Liver (tissue), 9 donors: ENCODE data around the gene GADD45B. TPM values are rescaled to one million over a fixed set of nuclear protein-coding genes. Genes with fewer than 3 reads are reported as not detected.

Experiments
- DNase-seq: peaks from one replicate; pipeline ENCODE4 v3.0.0-alpha.2; 2017; ENCODE audit warnings: low spot score
- H3K27ac ChIP-seq, 2 donors: one replicate each; pipeline ENCODE4 v1.7.0; 2013; ENCODE audit warnings: inconsistent platforms in 2 of 2, low read length in 2 of 2, control low read depth in 1 of 2, low read depth in 1 of 2, mild to moderate bottlenecking in 1 of 2
- H3K27me3 ChIP-seq, 4 donors: one replicate each; pipeline versions ENCODE4 v1.6.1 to v1.7.0; 2013; ENCODE audit warnings: low read length in 3 of 4, inconsistent platforms in 1 of 4, mild to moderate bottlenecking in 1 of 4, moderate library complexity in 1 of 4; ENCODE audit not compliant: control insufficient read depth in 4 of 4, insufficient read depth in 4 of 4
- H3K36me3 ChIP-seq, 4 donors: one replicate each; pipeline versions ENCODE4 v1.6.1 to v1.7.0; 2013; ENCODE audit warnings: low read length in 3 of 4, mild to moderate bottlenecking in 3 of 4, low read depth in 1 of 4, moderate library complexity in 1 of 4; ENCODE audit not compliant: control insufficient read depth in 4 of 4, insufficient read depth in 3 of 4
- H3K4me1 ChIP-seq, 4 donors: one replicate each; pipeline versions ENCODE4 v1.6.1 to v1.7.0; 2013; ENCODE audit warnings: low read length in 3 of 4, mild to moderate bottlenecking in 3 of 4, moderate library complexity in 1 of 4; ENCODE audit not compliant: control insufficient read depth in 4 of 4, insufficient read depth in 4 of 4
- H3K4me3 ChIP-seq, 3 donors: one replicate each; pipeline versions ENCODE4 v1.6.1 to v1.7.0; 2013; ENCODE audit warnings: low read length in 3 of 3, control low read depth in 1 of 3, low read depth in 1 of 3, mild to moderate bottlenecking in 1 of 3
- H3K9ac ChIP-seq, 2 donors: one replicate each; pipeline ENCODE4 v1.7.0; 2013; ENCODE audit warnings: low read length in 2 of 2, mild to moderate bottlenecking in 2 of 2, moderate library complexity in 2 of 2, control low read depth in 1 of 2, low read depth in 1 of 2
- H3K9me3 ChIP-seq, 4 donors: one replicate each; pipeline versions ENCODE4 v1.6.1 to v1.7.0; 2013; ENCODE audit warnings: low read length in 3 of 4; ENCODE audit not compliant: control insufficient read depth in 4 of 4
- EGR1 ChIP-seq, 2 donors: IDR thresholded peaks; 2 replicates each; pipeline ENCODE4 v1.6.1; 2016 to 2018; ENCODE audit warnings: antibody characterized with exemption in 2 of 2, low read depth in 2 of 2
- FOXA1 ChIP-seq: IDR thresholded peaks from 2 replicates; pipeline ENCODE4 v1.6.1; 2016; ENCODE audit warnings: antibody characterized with exemption
- FOXA2 ChIP-seq: IDR thresholded peaks from 2 replicates; pipeline ENCODE4 v1.6.1; 2016; ENCODE audit warnings: antibody characterized with exemption
- GABPA ChIP-seq, 2 donors: IDR thresholded peaks in 1 of 2; conservative IDR thresholded peaks in 1 of 2; 2 replicates each; pipeline ENCODE4 v1.6.1; 2016; ENCODE audit warnings: antibody characterized with exemption in 2 of 2, mild to moderate bottlenecking in 1 of 2, moderate library complexity in 1 of 2
- HNF4A ChIP-seq, 2 donors: conservative IDR thresholded peaks; 2 replicates each; pipeline ENCODE4 v1.6.1; 2016; ENCODE audit warnings: antibody characterized with exemption in 2 of 2, mild to moderate bottlenecking in 2 of 2
- HNF4G ChIP-seq: IDR thresholded peaks from 2 replicates; pipeline ENCODE4 v1.6.1; 2016; ENCODE audit warnings: antibody characterized with exemption
- JUND ChIP-seq, 2 donors: IDR thresholded peaks; 2 replicates each; pipeline ENCODE4 v1.6.1; 2016; ENCODE audit warnings: antibody characterized with exemption in 2 of 2
- NR2F2 ChIP-seq: IDR thresholded peaks from 2 replicates; pipeline ENCODE4 v1.6.1; 2016; ENCODE audit warnings: antibody characterized with exemption
- RAD21 ChIP-seq, 2 donors: IDR thresholded peaks; 2 replicates each; pipeline ENCODE4 v1.6.1; 2016; ENCODE audit warnings: antibody characterized with exemption in 2 of 2, mild to moderate bottlenecking in 2 of 2
- REST ChIP-seq: IDR thresholded peaks from 2 replicates; pipeline ENCODE4 v1.6.1; 2016; ENCODE audit warnings: antibody characterized with exemption, mild to moderate bottlenecking
- RXRA ChIP-seq, 2 donors: IDR thresholded peaks; 2 replicates each; pipeline ENCODE4 v1.6.1; 2017 to 2018; ENCODE audit warnings: antibody characterized with exemption in 2 of 2, mild to moderate bottlenecking in 1 of 2
- SP1 ChIP-seq: IDR thresholded peaks from 2 replicates; pipeline ENCODE4 v1.6.1; 2018; ENCODE audit warnings: antibody characterized with exemption, mild to moderate bottlenecking
- TAF1 ChIP-seq: conservative IDR thresholded peaks from 2 replicates; pipeline ENCODE4 v1.6.1; 2016; ENCODE audit warnings: antibody characterized with exemption, mild to moderate bottlenecking
- YY1 ChIP-seq: IDR thresholded peaks from 2 replicates; pipeline ENCODE4 v1.6.1; 2016; ENCODE audit warnings: antibody characterized with exemption, mild to moderate bottlenecking
- WGBS: extraction: QIAGEN DNeasy Blood & Tissue Kit; methylation state at CpG from one replicate; pipeline ENCODE4 v1.1.7; 2013; 5-methylcytosine and 5-hydroxymethylcytosine counted together
- polyA plus RNA-seq, 2 donors: library from polyadenylated mRNA; stranded (reverse) in 1 of 2; unstranded in 1 of 2; fragments of 200-250 nt in 1 of 2; fragments of >200 nt in 1 of 2; fragmentation: Nextera tagmentation in 1 of 2; extraction: Ambion mirVana in 1 of 2; gene quantifications; one replicate each; pipeline versions ENCODE4 v1.2.1 to v1.2.3, GENCODE V29; 2013 to 2015
- total RNA-seq, 2 donors: library from RNA; depleted of rRNA; stranded (reverse); fragments of >200 nt; gene quantifications; one replicate each; pipeline ENCODE4 v1.2.3, GENCODE V29; 2014
- TF ChIP-seq, protein P1 (sequence below): IDR thresholded peaks from 2 replicates; pipeline ENCODE4 v1.6.1; 2016; ENCODE audit warnings: antibody characterized with exemption
- TF ChIP-seq, protein P2 (sequence below): IDR thresholded peaks from 2 replicates; pipeline ENCODE4 v1.6.1; 2016; ENCODE audit warnings: antibody characterized with exemption
- TF ChIP-seq, protein P3 (sequence below): IDR thresholded peaks from 2 replicates; pipeline ENCODE4 v1.6.1; 2016; ENCODE audit warnings: antibody characterized with exemption
- TF ChIP-seq, protein P4 (sequence below): fragments of 150-350 bp; IDR thresholded peaks from 2 replicates; pipeline ENCODE4 v1.5.1; 2017; ENCODE audit warnings: improper control_type of control experiment, low read depth, low read length; ENCODE audit not compliant: missing input control
- donor health status: healthy.
- donor health status: healthy.
- donor health status: healthy.
- donor health status: healthy.
- donor health status: healthy.

The GADD45B gene
- total and polyA plus RNA-seq, 4 donors = 11.6 to 86.3 (median 82.4) TPM

DNA sequence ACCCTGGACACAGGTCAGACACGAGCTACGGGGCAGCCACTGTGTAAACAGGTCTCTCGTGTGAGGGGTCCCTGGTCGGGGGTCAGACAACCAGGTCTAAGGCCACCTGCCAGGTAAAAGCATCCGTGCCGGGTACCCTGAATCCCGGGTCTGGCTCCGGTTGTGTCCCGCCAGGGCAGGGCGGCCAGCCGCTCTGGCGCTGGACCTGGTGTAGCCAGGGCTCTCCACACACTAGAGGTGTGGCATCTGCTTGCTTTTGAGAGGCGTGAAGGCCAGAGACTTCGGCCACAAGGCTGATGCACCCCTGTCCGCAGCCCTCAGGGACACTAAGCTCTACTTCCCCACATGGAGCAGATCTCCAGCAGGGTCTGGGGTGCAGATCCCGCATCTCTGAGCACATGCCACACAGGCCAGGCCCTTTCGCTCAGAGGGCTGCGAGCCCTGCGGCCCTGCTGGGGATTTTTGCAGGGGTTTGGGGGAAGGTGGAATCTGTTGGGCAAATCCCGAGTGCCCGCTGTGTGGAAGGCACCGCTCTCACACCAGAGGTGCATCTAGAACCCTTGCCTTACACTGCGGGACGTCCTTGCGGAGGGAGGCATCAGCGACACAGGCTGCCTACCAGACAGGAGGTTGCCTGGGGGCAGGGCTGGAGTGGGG is 34.7 kb upstream of the GADD45B start (continued):
- TF ChIP-seq, protein P1, sequence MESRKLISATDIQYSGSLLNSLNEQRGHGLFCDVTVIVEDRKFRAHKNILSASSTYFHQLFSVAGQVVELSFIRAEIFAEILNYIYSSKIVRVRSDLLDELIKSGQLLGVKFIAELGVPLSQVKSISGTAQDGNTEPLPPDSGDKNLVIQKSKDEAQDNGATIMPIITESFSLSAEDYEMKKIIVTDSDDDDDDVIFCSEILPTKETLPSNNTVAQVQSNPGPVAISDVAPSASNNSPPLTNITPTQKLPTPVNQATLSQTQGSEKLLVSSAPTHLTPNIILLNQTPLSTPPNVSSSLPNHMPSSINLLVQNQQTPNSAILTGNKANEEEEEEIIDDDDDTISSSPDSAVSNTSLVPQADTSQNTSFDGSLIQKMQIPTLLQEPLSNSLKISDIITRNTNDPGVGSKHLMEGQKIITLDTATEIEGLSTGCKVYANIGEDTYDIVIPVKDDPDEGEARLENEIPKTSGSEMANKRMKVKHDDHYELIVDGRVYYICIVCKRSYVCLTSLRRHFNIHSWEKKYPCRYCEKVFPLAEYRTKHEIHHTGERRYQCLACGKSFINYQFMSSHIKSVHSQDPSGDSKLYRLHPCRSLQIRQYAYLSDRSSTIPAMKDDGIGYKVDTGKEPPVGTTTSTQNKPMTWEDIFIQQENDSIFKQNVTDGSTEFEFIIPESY = no peak

DNA sequence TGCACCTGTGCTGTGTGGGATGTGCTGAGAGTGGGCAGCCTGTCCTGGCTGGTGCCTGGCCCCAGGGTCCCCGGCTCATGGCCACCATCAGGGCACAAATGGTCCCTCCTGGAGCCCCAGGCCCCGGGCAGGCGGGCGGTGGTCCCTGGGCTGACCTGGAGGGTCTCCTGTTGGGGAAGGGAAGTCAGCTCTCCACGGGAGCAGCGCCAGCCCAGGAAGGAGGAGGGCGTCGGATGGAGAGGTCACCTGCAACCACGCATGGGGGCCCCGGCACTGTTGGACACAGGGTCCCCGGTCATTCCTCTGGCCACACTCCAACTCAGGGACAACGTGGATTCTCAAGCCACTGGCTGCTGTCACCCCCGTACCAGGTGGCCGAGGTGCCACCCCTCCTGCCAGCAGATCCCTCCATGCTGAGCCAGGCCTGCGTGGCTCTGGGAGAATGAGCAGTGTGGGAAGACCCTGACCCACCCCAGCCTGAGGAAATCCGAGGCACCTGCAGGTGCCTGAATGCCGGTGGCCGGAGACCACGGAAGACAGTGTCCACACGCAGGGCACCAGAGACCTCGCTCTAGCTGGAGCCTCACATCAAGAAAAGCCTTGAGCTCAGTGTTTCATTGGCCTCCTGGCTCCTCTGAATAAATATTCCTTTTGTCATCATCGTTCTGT is 32.7 kb upstream of the GADD45B start:
- TF ChIP-seq TAF1 = no peak
- H3K27ac ChIP-seq = no peak overlapping the region
- H3K4me1 ChIP-seq = no peaks in the 10 kb centered on the region
- 95% methylated on average over 22 of the region's 22 CpGs for WGBS
- no peak overlapping the region for H3K4me3 ChIP-seq
- H3K9me3 ChIP-seq = no peaks in the 10 kb centered on the region
- H3K9ac ChIP-seq = no peak overlapping the region
- DNase-seq = no peak
- H3K36me3 ChIP-seq = peaks cover 0 to 8% (median 3%) of the 10 kb centered on the region in 4 donors
- no peaks in the 10 kb centered on the region for H3K27me3 ChIP-seq

DNA sequence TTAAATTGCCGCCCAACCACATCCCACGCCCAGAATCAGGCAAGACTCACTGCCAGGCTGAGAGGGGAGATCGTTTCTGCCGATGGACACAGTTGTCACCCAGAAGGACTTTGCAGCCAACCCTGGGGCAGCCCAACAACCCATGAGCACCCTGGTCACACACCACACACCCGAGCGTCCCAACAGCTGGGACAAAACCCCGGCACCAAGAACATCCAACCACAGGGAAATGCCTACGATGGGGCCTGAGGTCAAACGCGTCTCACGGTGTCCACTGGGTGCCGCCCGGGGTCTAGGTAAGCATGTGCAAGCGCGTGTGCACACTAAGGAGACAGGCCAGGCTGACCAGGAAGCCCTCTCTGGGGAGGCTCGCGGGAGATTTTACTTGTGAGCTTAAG is 32.1 kb upstream of the GADD45B start:
- TF ChIP-seq, protein P2, sequence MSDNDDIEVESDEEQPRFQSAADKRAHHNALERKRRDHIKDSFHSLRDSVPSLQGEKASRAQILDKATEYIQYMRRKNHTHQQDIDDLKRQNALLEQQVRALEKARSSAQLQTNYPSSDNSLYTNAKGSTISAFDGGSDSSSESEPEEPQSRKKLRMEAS = no peak
- no peak for TF ChIP-seq GABPA (IDR thresholded peaks at IDR 0.05 in 1 of 2, conservative IDR thresholded peaks at IDR 0.05 in 1 of 2)
- TF ChIP-seq HNF4A (conservative IDR thresholded peaks at IDR 0.05) = no peak
- TF ChIP-seq, protein P1 = no peak
- no peak for TF ChIP-seq EGR1 (IDR thresholded peaks at IDR 0.05; ENCODE audit: low read depth in 2 of 2)
- no peak for TF ChIP-seq FOXA1
- no peak for TF ChIP-seq HNF4G
- TF ChIP-seq, protein P3, sequence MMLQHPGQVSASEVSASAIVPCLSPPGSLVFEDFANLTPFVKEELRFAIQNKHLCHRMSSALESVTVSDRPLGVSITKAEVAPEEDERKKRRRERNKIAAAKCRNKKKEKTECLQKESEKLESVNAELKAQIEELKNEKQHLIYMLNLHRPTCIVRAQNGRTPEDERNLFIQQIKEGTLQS = no peak
- no peak for TF ChIP-seq REST
- TF ChIP-seq RAD21 (IDR thresholded peaks at IDR 0.05) = no peak
- TF ChIP-seq TAF1 = no peak
- no peak for TF ChIP-seq SP1
- TF ChIP-seq, protein P4, sequence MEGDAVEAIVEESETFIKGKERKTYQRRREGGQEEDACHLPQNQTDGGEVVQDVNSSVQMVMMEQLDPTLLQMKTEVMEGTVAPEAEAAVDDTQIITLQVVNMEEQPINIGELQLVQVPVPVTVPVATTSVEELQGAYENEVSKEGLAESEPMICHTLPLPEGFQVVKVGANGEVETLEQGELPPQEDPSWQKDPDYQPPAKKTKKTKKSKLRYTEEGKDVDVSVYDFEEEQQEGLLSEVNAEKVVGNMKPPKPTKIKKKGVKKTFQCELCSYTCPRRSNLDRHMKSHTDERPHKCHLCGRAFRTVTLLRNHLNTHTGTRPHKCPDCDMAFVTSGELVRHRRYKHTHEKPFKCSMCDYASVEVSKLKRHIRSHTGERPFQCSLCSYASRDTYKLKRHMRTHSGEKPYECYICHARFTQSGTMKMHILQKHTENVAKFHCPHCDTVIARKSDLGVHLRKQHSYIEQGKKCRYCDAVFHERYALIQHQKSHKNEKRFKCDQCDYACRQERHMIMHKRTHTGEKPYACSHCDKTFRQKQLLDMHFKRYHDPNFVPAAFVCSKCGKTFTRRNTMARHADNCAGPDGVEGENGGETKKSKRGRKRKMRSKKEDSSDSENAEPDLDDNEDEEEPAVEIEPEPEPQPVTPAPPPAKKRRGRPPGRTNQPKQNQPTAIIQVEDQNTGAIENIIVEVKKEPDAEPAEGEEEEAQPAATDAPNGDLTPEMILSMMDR = no peak
- TF ChIP-seq YY1 = no peak
- TF ChIP-seq FOXA2 = no peak
- no peak for TF ChIP-seq RXRA (IDR thresholded peaks at IDR 0.05)
- no peak for TF ChIP-seq NR2F2
- no peak for TF ChIP-seq JUND (IDR thresholded peaks at IDR 0.05)
- Histone ChIP-seq H3K9me3 (no peaks in the 10 kb centered on the region), H3K9ac (no peak overlapping the region), H3K27me3 (no peaks in the 10 kb centered on the region), H3K4me3 (no peak overlapping the region), H3K4me1 (no peaks in the 10 kb centered on the region), H3K27ac (no peak overlapping the region), H3K36me3 (peaks cover 0 to 8% (median 3%) of the 10 kb centered on the region in 4 donors)
- WGBS = 95% methylated on average over 17 of the region's 17 CpGs
- no peak for DNase-seq
